ENCODE results near the gene IMMP2L.

- TF ChIP-seq, protein P1, sequence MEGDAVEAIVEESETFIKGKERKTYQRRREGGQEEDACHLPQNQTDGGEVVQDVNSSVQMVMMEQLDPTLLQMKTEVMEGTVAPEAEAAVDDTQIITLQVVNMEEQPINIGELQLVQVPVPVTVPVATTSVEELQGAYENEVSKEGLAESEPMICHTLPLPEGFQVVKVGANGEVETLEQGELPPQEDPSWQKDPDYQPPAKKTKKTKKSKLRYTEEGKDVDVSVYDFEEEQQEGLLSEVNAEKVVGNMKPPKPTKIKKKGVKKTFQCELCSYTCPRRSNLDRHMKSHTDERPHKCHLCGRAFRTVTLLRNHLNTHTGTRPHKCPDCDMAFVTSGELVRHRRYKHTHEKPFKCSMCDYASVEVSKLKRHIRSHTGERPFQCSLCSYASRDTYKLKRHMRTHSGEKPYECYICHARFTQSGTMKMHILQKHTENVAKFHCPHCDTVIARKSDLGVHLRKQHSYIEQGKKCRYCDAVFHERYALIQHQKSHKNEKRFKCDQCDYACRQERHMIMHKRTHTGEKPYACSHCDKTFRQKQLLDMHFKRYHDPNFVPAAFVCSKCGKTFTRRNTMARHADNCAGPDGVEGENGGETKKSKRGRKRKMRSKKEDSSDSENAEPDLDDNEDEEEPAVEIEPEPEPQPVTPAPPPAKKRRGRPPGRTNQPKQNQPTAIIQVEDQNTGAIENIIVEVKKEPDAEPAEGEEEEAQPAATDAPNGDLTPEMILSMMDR (IDR thresholded peaks at IDR 0.05), result no peak
- no peak for TF ChIP-seq POLR2A (IDR thresholded peaks at IDR 0.05)
Measured at GRCh38 chr7:110922906-110923305, 639.4 kb downstream of the IMMP2L start.

Data from uterus (tissue), 2 donors.